AG04450 (cell line): ENCODE results near the gene ZNF175. TPM values are rescaled to one million over a fixed set of nuclear protein-coding genes. Genes with fewer than 3 reads are reported as not detected.

Source experiments
- CTCF ChIA-PET: fragments of 300-600, 350-600 bp; formaldehyde crosslinking; extraction: SDS; loops from one replicate; lab custom pipeline; 2022; ENCODE audit warnings: antibody characterized with exemption, inconsistent platforms; lab: Charles Lee
- POLR2A ChIA-PET: fragments of 350-600 bp; formaldehyde crosslinking; extraction: SDS; loops from one replicate; lab custom pipeline; 2021; ENCODE audit warnings: antibody characterized with exemption, inconsistent platforms; lab: Yijun Ruan, JAX
- DNase-seq: peaks from one replicate; pipeline ENCODE4 v3.0.0-alpha.2; 2011; ENCODE audit warnings: low read depth, low spot score
- H3K27ac ChIP-seq: one replicate; pipeline ENCODE4 v1.5.1; 2012; ENCODE audit warnings: low read depth, low read length, control low read depth
- H3K27me3 ChIP-seq: one replicate; pipeline ENCODE4 v1.6.0; 2012; ENCODE audit warnings: low read length; ENCODE audit not compliant: control insufficient read depth, insufficient read depth
- H3K4me3 ChIP-seq: 2 replicates; pipeline ENCODE4 v1.5.1; 2011; ENCODE audit warnings: mild to moderate bottlenecking, low read depth, low read length, control low read depth
- H3K9me3 ChIP-seq: 2 replicates; pipeline ENCODE4 v1.5.1; 2012; ENCODE audit warnings: low read length; ENCODE audit not compliant: control insufficient read depth, insufficient read depth
- CTCF ChIP-seq: IDR thresholded peaks from 2 replicates; pipeline ENCODE4 v1.5.1; 2011; ENCODE audit warnings: low read depth, low read length, control low read depth, inconsistent platforms
- polyA minus RNA-seq: library from RNA; depleted of rRNA, polyadenylated mRNA; stranded (reverse); fragments of >200 nt; gene quantifications from 2 replicates; pipeline ENCODE4 v1.2.3, GENCODE V29; 2011; rRNA and poly(A)+ RNA removed
- polyA plus RNA-seq: library from polyadenylated mRNA; depleted of rRNA; stranded (reverse); fragments of >200 nt; gene quantifications from 2 replicates; pipeline ENCODE4 v1.2.3, GENCODE V29; 2011; rRNA removed

ZNF175 gene
- polyA plus RNA-seq: 4.8 and 6.4 TPM in 2 replicates
- 10.3 and 14.0 TPM in 2 replicates for polyA minus RNA-seq

- CTCF ChIA-PET: interaction anchor here (0.6 to 1.8 kb wide), 4 partner anchors 56 to 443 kb away, joined by 4 to 15 read pairs (median 5); no protein-coding TSS in a partner anchor
- H3K27ac ChIP-seq: peak within 1 kb of the TSS; percentile 52
- DNase-seq: peak; percentile 90
- POLR2A ChIA-PET: interaction anchor here (0.8 to 1.1 kb wide), 4 partner anchors 23 to 316 kb away, joined by 4 to 5 read pairs (median 4); no protein-coding TSS in a partner anchor
- H3K27me3 ChIP-seq: no peaks in the 10 kb centered on the region
- H3K9me3 ChIP-seq: no peaks in the 10 kb centered on the region
- H3K4me3 ChIP-seq: peak within 1 kb of the TSS; percentile 84
- TF ChIP-seq CTCF: no peak
These were observed at the start of gene ZNF175 for GRCh38 chr19:51570962-51571575. TSS of gene ZNF175 (plus strand) at chr19:51571283. CDS start at chr19:51573330, 2,047 bp downstream.

- Histone ChIP-seq H3K9me3 (no peaks in the 10 kb centered on the region; the same call in 1 of the 2 replicates), H3K4me3 (no peak overlapping the region), H3K27ac (no peak overlapping the region), H3K27me3 (no peaks in the 10 kb centered on the region)
- CTCF ChIA-PET: interaction anchor here (1.2 kb wide), 1 partner anchor 49 kb away, joined by 3 read pairs; no protein-coding TSS in a partner anchor
- POLR2A ChIA-PET: no interaction called here
- no peak for DNase-seq
- TF ChIP-seq CTCF: no peak
These were observed 49.7 kb upstream of the ZNF175 start for GRCh38 chr19:51521357-51521756.

- Histone ChIP-seq H3K9me3 (no peaks in the 10 kb centered on the region; the same call in 1 of the 2 replicates), H3K27me3 (no peaks in the 10 kb centered on the region), H3K4me3 (no peak overlapping the region), H3K27ac (no peak overlapping the region)
- POLR2A ChIA-PET: no interaction called here
- CTCF ChIA-PET: interaction anchor here (1.2 to 1.9 kb wide), 3 partner anchors 8 to 139 kb away, joined by 3 to 6 read pairs (median 4); no protein-coding TSS in a partner anchor
- no peak for DNase-seq
- no peak for TF ChIP-seq CTCF
These were observed 49.3 kb upstream of the ZNF175 start for GRCh38 chr19:51521781-51522180.

GRCh38 chr19:51524666-51525264 is 46.3 kb upstream of the ZNF175 start:
- CTCF ChIA-PET: interaction anchor here (2.0 kb wide), 1 partner anchor 10 kb away, joined by 6 read pairs; no protein-coding TSS in a partner anchor
- POLR2A ChIA-PET: no interaction called here
- Histone ChIP-seq H3K27me3 (no peaks in the 10 kb centered on the region), H3K4me3 (no peak overlapping the region), H3K9me3 (no peaks in the 10 kb centered on the region; the same call in 1 of the 2 replicates), H3K27ac (no peak overlapping the region)
- no peak for TF ChIP-seq CTCF
- no peak for DNase-seq
